Large intestine (tissue), 3 donors: ENCODE measurements around the gene TMEM116. TPM values are rescaled to one million over a fixed set of nuclear protein-coding genes. Genes with fewer than 3 reads are reported as not detected.
"Not testable (repeated sequence)": the region's sequence is repeated elsewhere in the genome, so short reads cannot be mapped to it uniquely, and the experiment has no call there.

ENCODE experiments used
- DNase-seq, 2 donors: peaks; one replicate each; pipeline versions ENCODE4 v3.0.0 to v3.0.0-alpha.2; 2013
- H3K27ac ChIP-seq: one replicate; pipeline ENCODE4 v1.5.1; 2013; ENCODE audit warnings: low read length
- H3K27me3 ChIP-seq: 2 replicates; pipeline ENCODE4 v1.6.1; 2013; ENCODE audit warnings: low read length; ENCODE audit not compliant: control insufficient read depth, insufficient read depth
- H3K36me3 ChIP-seq: 2 replicates; pipeline ENCODE4 v1.6.1; 2013; ENCODE audit warnings: low read length; ENCODE audit not compliant: control insufficient read depth, insufficient read depth
- H3K4me1 ChIP-seq: one replicate; pipeline ENCODE4 v1.6.1; 2013; ENCODE audit warnings: low read length; ENCODE audit not compliant: control insufficient read depth, insufficient read depth
- H3K4me3 ChIP-seq: one replicate; pipeline ENCODE4 v1.5.1; 2013; ENCODE audit warnings: low read length
- H3K9me3 ChIP-seq: one replicate; pipeline ENCODE4 v1.6.1; 2013; ENCODE audit warnings: mild to moderate bottlenecking, low read depth, low read length, moderate library complexity; ENCODE audit not compliant: control insufficient read depth
- WGBS: methylation state at CpG from one replicate; pipeline ENCODE4 v1.1.5; 2013; ENCODE audit warnings: low lambda C conversion rate; ENCODE audit not compliant: insufficient coverage; 5-methylcytosine and 5-hydroxymethylcytosine counted together
- polyA plus RNA-seq: library from polyadenylated mRNA; unstranded; fragments of 120-200 nt; gene quantifications from one replicate; pipeline ENCODE4 v1.2.1, GENCODE V29; 2013

TMEM116 gene
- polyA plus RNA-seq, 1 donor: 16.8 TPM

DNA sequence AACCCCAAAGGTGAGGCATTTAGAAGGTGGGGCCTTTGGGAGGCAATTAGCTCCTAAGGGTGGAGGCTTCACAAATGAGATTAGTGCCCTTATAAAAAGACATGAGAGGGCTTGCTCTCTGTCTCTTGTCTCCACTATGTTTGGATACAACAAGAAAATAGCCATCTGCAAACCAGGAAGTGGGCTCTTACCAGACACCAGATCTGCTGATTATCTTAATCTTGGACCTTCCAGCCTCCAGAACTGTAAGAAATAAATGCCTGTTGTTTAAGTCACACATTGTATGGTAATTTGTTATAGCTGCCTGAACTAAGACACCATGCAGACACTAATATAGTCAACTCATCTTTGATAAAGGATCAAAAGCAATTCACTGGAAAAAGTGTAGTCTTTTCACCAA is 34.4 kb downstream of the TMEM116 start:
- H3K36me3 ChIP-seq: no peaks in the 10 kb centered on the region
- H3K27ac ChIP-seq: no peak overlapping the region
- H3K4me3 ChIP-seq: no peak overlapping the region
- DNase-seq: no peak
- no peaks in the 10 kb centered on the region for H3K9me3 ChIP-seq
- no peaks in the 10 kb centered on the region for H3K27me3 ChIP-seq
- no peaks in the 10 kb centered on the region for H3K4me1 ChIP-seq

DNA sequence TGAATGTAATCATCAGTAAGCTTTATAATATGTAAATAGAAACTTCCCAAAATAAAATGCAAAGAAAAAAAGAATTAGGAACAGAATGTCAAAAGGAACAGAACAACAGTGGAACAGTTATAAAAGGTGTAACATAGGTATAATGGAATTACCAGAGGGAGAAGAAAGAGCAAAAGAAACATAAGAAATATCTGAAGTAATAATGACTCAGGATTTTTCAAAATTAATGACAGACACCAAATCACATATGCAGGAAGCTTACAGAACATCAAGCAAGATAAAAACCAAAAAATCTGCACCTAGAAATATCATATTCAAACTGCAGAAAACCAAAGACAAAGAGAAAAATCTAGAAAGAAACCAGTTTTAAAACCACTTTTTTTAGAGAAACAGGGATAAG is 36.1 kb downstream of the TMEM116 start:
- Histone ChIP-seq H3K4me3 (no peak overlapping the region), H3K36me3 (no peaks in the 10 kb centered on the region)

DNA sequence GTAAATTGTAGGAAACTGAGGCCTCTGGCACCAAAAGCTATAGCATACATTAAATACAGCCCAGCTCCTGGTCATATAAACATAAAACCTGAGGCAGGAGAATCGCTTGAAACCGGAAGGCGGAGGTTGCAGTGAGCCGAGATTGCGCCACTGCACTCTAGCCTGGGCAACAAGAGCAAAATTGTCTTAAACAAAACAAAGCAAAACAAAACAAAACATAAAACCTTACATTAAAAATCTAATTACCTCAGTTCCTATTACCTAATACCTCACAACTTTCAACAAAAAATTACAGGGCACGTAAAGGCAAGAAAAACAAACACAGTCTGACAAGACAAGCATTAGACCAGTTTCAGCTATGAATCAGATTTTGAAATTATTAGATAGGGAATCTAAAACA is 36.7 kb downstream of the TMEM116 start:
- Histone ChIP-seq H3K9me3 (peaks cover 4% of the 10 kb centered on the region), H3K27me3 (no peaks in the 10 kb centered on the region), H3K27ac (no peak overlapping the region), H3K4me3 (no peak overlapping the region), H3K4me1 (no peaks in the 10 kb centered on the region), H3K36me3 (no peaks in the 10 kb centered on the region)
- WGBS: 100% methylated on average over 1 of the region's 6 CpGs
- DNase-seq: no peak

More for the DNA sequence above, 36.1 kb downstream of the TMEM116 start:
- no peaks in the 10 kb centered on the region for H3K9me3 ChIP-seq
- H3K27me3 ChIP-seq: no peaks in the 10 kb centered on the region
- no peaks in the 10 kb centered on the region for H3K4me1 ChIP-seq
- no peak for DNase-seq
- no peak overlapping the region for H3K27ac ChIP-seq

DNA sequence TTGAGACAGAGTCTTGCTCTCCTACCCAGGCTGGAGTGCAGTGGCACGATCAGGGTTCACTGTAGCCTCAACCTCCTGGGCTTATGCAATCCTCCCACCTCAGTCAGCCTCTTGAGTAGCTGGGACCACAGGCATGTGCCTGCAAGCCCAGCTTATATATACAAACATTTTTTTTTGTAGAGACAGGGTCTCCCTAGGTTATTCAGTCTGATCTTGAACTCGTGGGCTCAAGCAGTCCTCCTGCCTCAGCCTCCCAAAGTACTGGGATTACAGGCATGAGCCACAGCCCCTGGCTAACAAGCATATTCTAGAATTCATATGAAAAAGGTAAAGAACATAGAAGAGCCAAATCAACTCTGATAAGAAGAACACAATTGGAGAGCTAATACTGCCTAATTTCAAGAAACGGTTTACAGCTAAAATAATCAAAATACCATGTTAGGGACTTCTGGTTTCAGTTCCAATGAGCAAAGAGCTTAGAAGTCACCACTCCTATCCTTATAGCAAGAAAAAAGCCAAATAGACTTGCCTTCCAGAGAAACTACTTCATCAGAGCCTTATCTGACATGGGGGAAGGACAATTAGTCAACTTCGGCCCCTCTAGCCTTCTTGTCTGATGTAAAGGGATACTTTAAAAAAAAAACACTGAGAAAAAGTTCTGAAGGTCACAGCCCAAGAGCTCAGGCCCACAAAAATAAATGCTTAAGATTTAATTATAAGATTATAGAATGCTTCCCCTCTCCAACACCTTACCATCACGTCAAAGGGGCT is 37.6 kb downstream of the TMEM116 start:
- no peak overlapping the region for H3K4me3 ChIP-seq
- no peak overlapping the region for H3K27ac ChIP-seq
- H3K4me1 ChIP-seq: no peaks in the 10 kb centered on the region
- H3K9me3 ChIP-seq: peaks cover 10% of the 10 kb centered on the region
- no peak for DNase-seq
- H3K27me3 ChIP-seq: no peaks in the 10 kb centered on the region
- 72% methylated on average over 2 of the region's 5 CpGs for WGBS
- H3K36me3 ChIP-seq: no peaks in the 10 kb centered on the region

DNA sequence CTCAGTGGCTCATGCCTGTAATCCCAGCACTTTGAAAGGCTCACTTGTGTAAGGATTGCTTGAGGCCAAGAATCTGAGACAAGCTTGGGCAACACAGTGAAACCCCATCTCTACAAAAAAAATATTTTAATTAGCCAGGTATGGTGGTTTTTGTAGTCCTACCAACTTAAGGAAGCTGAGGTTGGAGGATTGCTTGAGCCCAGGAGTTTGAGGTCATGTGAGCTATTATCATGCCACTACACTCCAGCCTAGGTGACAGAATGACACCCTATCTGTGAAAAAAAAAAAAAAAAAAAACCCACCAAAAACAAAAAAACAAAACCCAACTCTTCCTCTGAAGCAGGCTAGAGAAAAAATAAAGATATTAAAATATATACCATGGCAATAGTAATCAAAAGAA is 41.2 kb downstream of the TMEM116 start:
- no peak for DNase-seq
- Histone ChIP-seq H3K36me3 (no peaks in the 10 kb centered on the region), H3K4me1 (no peaks in the 10 kb centered on the region), H3K9me3 (peaks cover 21% of the 10 kb centered on the region), H3K27ac (no peak overlapping the region), H3K27me3 (no peaks in the 10 kb centered on the region), H3K4me3 (no peak overlapping the region)

DNA sequence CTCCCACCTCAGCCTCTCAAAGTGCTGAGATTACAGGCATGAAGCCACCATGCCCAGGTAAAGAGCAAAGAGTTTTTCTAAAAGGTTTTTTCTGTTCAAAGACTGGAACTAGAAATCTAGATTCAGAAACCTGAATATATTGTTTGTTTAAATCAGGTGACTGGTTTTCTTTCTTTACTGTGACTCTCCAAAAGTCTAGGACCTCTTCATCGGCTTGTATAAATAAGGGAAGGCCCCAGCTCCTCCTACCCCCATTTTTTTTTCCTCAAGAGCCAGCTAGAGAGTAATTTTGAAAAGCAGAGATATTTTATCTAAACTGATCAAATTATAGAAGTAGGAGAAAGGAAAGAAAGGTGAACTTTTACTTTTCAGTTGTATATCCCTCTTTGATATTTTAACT is 48.0 kb downstream of the TMEM116 start:
- no peak overlapping the region for H3K4me3 ChIP-seq
- peaks cover 7% of the 10 kb centered on the region for H3K9me3 ChIP-seq
- no CpG with 5 or more reads among the region's 1 CpG for WGBS
- no peaks in the 10 kb centered on the region for H3K4me1 ChIP-seq
- no peak for DNase-seq
- H3K27me3 ChIP-seq: no peaks in the 10 kb centered on the region
- H3K36me3 ChIP-seq: no peaks in the 10 kb centered on the region
- H3K27ac ChIP-seq: no peak overlapping the region

DNA sequence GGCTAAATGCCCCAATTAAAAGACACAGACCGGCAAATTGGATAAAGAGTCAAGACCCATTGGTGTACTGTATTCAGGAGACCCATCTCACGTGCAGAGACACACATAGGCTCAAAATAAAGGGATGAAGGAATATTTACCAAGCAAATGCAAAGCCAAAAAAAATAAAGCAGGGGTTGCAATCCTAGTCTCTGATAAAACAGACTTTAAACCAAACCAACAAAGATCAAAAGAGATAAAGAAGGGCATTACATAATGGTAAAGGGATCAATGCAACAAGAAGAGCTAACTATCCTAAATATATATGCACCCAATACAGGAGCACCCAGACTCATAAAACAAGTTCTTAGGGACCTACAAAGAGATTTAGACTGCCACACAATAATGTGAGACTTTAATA is 53.4 kb downstream of the TMEM116 start:
- DNase-seq, H3K36me3 ChIP-seq, H3K9me3 ChIP-seq, H3K4me1 ChIP-seq, H3K27me3 ChIP-seq, H3K4me3 ChIP-seq, H3K27ac ChIP-seq: not testable (repeated sequence)
- WGBS: 100% methylated on average over 1 of the region's 2 CpGs

DNA sequence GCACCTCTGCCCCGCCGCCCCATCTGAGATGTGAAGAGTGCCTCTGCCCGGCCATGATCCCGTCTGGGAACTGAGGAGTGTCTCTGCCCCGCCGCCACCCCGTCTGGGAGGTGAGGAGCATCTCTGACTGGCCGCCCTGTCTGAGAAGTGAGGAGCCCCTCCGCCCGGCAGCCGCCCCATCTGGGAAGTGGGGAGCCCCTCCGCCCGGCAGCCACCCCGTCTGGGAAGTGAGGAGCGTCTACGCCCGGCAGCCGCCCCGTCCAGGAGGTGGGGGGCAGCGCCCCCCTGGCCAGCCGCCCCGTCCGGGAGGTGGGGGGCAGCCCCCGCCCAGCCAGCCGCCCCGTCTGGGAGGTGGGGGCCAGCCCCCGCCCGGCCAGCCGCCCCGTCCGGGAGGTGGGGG is 55.7 kb downstream of the TMEM116 start:
- not testable (repeated sequence) for H3K27ac ChIP-seq, H3K27me3 ChIP-seq, H3K36me3 ChIP-seq, H3K4me3 ChIP-seq, H3K4me1 ChIP-seq, DNase-seq, H3K9me3 ChIP-seq
- WGBS: no CpG with 5 or more reads among the region's 31 CpGs

DNA sequence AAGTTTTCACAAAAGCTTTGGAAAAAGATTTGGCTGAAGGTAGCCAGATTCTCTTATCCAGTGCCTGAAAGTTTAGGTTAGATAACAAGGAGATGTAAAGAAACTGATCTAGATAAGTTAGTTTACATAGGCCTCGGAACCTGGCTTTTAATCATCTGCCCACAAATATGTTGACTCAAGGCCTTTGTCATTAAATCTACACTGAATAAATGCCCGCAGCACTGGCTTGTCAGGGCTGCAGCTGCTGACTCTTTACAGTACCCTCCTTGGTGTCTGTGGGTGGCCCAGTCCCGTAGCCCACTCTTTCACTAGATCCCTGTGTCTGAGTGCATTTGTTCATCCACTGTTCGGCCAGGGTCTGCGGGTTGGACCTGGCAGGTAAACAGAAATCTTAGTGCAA is 58.0 kb downstream of the TMEM116 start:
- Histone ChIP-seq H3K4me3 (no peak overlapping the region), H3K27me3 (no peaks in the 10 kb centered on the region), H3K4me1 (no peaks in the 10 kb centered on the region), H3K9me3 (peaks cover 9% of the 10 kb centered on the region), H3K36me3 (no peaks in the 10 kb centered on the region), H3K27ac (no peak overlapping the region)
- no CpG with 5 or more reads among the region's 5 CpGs for WGBS
- DNase-seq: no peak

DNA sequence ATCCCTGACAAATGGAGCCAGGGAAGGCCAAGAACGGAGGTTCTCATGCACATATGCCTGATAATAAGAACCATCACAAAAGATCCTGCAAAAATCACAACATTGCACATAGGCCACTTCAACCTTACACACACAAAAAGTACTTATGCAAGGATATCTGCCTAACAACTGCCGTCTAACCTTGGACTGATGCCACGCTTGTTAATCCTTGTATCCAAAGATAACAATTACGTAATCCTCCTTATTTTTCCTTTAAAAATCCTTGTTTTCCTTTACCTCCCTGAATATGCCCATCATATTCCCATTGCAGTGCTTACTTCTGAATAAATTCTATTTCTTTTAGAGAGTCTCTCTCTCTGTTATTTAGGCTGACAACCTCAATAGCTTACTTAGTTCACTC is 59.5 kb downstream of the TMEM116 start:
- Histone ChIP-seq H3K4me1 (no peaks in the 10 kb centered on the region), H3K27ac (no peak overlapping the region), H3K9me3 (peaks cover 9% of the 10 kb centered on the region), H3K4me3 (no peak overlapping the region), H3K36me3 (no peaks in the 10 kb centered on the region), H3K27me3 (no peaks in the 10 kb centered on the region)
- WGBS: 65% methylated on average over 3 of the region's 4 CpGs
- no peak for DNase-seq

DNA sequence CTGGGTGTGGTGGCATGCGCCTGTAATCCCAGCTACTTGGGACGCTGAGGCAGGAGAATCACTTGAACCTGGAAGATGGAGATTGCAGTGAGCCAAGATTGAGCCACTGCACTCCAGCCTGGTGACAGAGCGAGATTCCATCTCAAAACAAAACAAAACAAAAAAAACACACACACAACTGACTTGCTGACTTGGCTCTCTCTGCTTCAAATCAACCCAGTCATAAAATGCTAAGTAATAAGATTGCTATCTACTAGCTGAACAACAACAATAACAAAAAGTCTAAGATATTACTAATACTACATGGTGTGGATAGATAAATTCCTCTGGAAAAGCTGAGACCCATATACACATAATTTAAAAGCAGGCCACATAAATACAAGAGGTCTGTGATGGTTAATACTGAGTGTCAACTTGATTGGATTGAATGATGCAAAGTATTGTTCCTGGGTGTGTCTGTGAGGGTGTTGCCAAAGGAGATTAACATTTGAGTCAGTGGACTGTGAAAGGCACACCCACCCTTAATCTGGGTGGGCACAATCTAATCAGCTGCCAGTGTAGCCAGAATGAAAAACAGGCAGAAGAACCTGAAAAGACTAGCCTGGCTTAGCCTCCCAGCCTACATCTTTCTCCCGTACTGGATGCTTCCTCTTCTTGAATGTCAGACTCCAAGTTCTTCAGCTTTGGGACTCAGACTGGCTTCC is 60.7 kb downstream of the TMEM116 start:
- H3K9me3 ChIP-seq, H3K4me1 ChIP-seq, H3K36me3 ChIP-seq, H3K4me3 ChIP-seq, H3K27me3 ChIP-seq, H3K27ac ChIP-seq, DNase-seq: not testable (repeated sequence)
- WGBS: no CpG with 5 or more reads among the region's 4 CpGs
